ENCODE results near the gene IMMP1L.

DNA sequence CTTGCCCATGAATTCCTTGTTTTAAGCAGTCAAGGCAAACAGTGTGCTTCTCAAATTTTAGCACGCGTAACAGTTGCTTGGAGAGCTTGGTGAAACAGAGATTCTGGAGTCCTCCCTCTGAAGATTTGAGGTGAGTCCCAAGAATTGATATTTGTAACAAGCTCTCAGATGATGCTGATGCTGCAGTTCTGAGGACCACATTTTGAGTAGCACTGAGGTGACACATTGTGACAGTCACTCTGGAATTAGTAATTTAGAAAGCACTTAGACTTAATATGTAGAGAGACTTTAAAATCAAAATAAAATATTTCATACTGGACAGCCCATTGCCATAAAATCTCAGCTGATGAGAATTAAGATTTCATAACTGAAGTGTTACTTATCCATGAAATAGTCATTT, 101.2 kb downstream of the IMMP1L start:
- TF ChIP-seq, protein P1, sequence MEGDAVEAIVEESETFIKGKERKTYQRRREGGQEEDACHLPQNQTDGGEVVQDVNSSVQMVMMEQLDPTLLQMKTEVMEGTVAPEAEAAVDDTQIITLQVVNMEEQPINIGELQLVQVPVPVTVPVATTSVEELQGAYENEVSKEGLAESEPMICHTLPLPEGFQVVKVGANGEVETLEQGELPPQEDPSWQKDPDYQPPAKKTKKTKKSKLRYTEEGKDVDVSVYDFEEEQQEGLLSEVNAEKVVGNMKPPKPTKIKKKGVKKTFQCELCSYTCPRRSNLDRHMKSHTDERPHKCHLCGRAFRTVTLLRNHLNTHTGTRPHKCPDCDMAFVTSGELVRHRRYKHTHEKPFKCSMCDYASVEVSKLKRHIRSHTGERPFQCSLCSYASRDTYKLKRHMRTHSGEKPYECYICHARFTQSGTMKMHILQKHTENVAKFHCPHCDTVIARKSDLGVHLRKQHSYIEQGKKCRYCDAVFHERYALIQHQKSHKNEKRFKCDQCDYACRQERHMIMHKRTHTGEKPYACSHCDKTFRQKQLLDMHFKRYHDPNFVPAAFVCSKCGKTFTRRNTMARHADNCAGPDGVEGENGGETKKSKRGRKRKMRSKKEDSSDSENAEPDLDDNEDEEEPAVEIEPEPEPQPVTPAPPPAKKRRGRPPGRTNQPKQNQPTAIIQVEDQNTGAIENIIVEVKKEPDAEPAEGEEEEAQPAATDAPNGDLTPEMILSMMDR (IDR thresholded peaks at IDR 0.05; ENCODE audit: insufficient read depth, low read length): no peak
- TF ChIP-seq REST (IDR thresholded peaks at IDR 0.05; ENCODE audit: insufficient replicate concordance, low read depth) (no peak), POLR2AphosphoS5 (IDR thresholded peaks at IDR 0.05; ENCODE audit: low read depth) (no peak), SPI1 (IDR thresholded peaks at IDR 0.05; ENCODE audit: borderline replicate concordance, low read depth) (no peak)
